ENCODE data around the gene SLC25A22.

Gene SLC25A22

GRCh38 chr11:798093-798713 is at the start of gene SLC25A22:
SLC25A22 (minus strand) TSS chr11:798281; CDS start chr11:795006, 3,275 bp downstream.
- DNase-seq: peak in 44 of 56 donors; percentile 29 to 86 (median 71)

GRCh38 chr11:847876-848275 is 49.8 kb upstream of the SLC25A22 start:
- no peak for DNase-seq

GRCh38 chr11:846496-847098 is 48.5 kb upstream of the SLC25A22 start:
- DNase-seq: no peak

GRCh38 chr11:845872-846495 is 47.9 kb upstream of the SLC25A22 start:
- no peak for DNase-seq

- peak in 11 of 56 donors; percentile 8 to 69 (median 25) for DNase-seq
Measured at GRCh38 chr11:844693-845644, 46.9 kb upstream of the SLC25A22 start.

- DNase-seq: peak in 5 of 56 donors; percentile 14 to 43 (median 34)
Measured at GRCh38 chr11:843818-844692, 46.0 kb upstream of the SLC25A22 start.

GRCh38 chr11:843086-843734 is 45.1 kb upstream of the SLC25A22 start:
- DNase-seq: no peak

GRCh38 chr11:842370-843002 is 44.4 kb upstream of the SLC25A22 start, which contains the start of the genes POLR2L and TSPAN4:
POLR2L (minus strand) TSS chr11:842529; CDS start chr11:842508, 21 bp downstream.
TSPAN4 (plus strand) TSS chr11:842852; CDS start chr11:850305, 7,453 bp downstream.
- DNase-seq: peak in 55 of 56 donors; percentile 42 to 96 (median 83)

- DNase-seq: no peak
Measured at GRCh38 chr11:841981-842369, 43.9 kb upstream of the SLC25A22 start.

- DNase-seq: no peak
Measured at GRCh38 chr11:839875-840617, 42.0 kb upstream of the SLC25A22 start.

GRCh38 chr11:839280-839623 is 41.2 kb upstream of the SLC25A22 start:
- DNase-seq: no peak

- DNase-seq: no peak
Measured at GRCh38 chr11:838441-839279, 40.6 kb upstream of the SLC25A22 start.

- no peak for DNase-seq
Measured at GRCh38 chr11:837990-838307, 39.9 kb upstream of the SLC25A22 start.

- no peak for DNase-seq
Measured at GRCh38 chr11:837189-837989, 39.3 kb upstream of the SLC25A22 start.

GRCh38 chr11:836700-837099 is 38.6 kb upstream of the SLC25A22 start:
- no peak for DNase-seq

- no peak for DNase-seq
Measured at GRCh38 chr11:836274-836673, 38.2 kb upstream of the SLC25A22 start.

All from nucleus accumbens (tissue), 56 donors.